ENCODE results near the gene CRYBB2.

GRCh38 chr22:25174888-25175411 lies 44.5 kb upstream of the CRYBB2 start:
- no peak for TF ChIP-seq REST (IDR thresholded peaks at IDR 0.05; ENCODE audit: insufficient read depth in 1 of 2, low read depth in 2 of 2, low read length in 2 of 2)
- TF ChIP-seq POLR2AphosphoS5 (IDR thresholded peaks at IDR 0.05; ENCODE audit: low read depth, low read length) = no peak
- TF ChIP-seq TAF1 (IDR thresholded peaks at IDR 0.05; ENCODE audit: borderline replicate concordance, insufficient read depth, low read length) = no peak
- TF ChIP-seq SIN3A (IDR thresholded peaks at IDR 0.05; ENCODE audit: borderline replicate concordance, insufficient read depth, low read length) = no peak
- TF ChIP-seq FOXP2 (optimal IDR thresholded peaks at IDR 0.05; ENCODE audit: borderline replicate concordance, extremely low read depth, extremely low read length, insufficient read depth) = no peak
